ENCODE results near the gene RAD51C.
"Not testable (repeated sequence)": the region's sequence is repeated elsewhere in the genome, so short reads cannot be mapped to it uniquely, and the experiment has no call there.

Gene RAD51C

DNA sequence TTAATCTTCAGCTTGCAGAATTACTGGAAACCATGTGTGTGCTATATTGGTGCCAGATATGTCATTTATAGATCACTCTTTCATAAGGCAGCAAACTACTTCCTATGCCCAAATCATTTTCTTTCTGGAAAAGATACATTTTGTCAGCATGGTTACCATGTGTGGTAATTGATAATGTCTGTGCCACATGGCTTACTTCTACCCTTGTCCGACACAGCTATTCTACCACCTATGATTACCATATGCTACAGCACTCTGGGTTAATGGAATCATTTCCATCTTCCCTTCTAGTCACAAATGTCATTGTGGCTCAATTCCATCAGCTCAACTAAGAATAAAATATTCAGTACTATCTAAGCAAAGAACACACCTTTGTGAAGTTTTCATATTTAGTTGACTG lies 55.3 kb downstream of the RAD51C start:
- no peak for DNase-seq

DNA sequence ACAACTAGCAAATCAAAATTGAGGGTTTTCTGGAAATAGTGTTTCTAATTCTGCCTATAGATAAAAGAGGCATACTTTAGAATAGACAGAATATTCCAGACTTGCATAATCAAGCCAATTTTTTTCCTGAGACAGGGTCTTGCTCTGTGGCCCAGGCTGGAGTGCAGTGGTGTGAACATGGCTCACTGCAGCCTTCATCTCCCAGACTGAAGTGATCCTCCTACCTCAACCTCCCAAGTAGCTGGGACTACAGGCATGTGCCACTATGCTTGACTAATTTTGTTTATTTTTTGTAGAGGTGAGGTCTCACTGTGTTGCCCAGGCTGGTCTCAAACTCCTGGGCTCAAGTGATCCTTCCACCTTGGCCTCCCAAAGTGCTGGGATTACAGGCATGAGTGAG lies 57.2 kb downstream of the RAD51C start:
- DNase-seq = not testable (repeated sequence)

DNA sequence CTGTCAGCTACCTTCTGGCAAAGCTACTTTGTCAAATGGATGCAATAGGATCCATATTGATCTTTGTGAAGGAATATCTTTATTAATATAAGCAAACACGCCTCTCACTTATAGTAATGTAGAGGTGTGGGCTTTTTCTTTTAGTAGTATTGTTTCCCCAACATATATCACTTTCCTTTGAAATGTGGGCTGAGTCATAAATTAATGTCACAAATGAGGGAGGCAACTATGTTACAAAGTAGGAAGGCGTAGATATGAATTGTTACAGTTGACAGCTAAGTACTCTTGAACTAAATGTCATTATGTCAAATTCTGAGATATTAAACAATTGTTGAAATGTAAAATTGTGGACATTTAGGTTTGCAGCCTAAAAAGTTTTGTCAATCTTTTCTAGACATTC lies 60.6 kb downstream of the RAD51C start:
- DNase-seq = no peak

DNA sequence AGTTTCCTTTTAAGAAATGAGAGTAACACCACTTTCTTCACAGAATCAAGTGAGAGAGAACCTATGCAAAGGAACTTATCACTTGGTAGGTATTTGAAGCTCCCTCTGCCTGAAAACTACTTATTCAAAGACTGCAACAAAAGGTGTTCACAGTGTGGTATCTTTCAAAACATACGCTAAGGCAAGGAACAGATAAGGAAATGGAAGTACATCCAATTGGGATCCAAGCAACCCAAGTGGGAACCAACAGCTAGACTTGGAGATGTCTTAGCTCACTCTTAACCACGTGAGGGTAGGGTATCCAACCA lies 62.8 kb downstream of the RAD51C start:
- no peak for DNase-seq

DNA sequence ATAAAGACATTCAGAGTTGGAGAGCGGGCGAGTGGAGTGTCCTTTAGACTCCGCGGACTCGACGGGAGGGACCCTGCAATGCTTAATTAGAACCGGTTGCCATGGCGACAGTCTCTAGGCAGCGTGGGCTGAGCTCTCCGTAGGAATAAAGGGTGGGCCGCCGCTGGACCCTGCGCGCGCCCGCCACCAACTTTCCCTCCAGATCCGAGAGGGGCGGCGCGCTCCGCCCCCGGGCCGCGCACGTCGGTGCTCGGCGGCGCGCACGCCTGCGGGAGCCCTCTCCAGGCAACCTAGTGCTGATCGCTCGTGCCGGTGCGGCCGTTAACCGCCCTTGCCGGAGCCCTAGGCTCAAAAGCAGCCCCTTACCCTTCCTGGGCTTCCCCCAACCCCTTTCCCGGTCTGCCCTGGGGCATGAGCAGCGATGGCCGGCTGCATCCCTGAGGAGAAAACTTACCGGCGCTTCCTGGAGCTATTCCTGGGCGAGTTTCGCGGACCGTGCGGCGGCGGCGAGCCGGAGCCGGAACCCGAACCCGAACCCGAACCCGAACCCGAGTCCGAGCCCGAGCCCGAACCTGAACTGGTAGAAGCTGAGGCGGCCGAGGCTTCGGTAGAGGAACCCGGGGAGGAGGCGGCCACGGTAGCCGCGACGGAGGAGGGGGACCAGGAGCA lies 63.3 kb downstream of the RAD51C start, which contains the start of gene PPM1E:
Gene PPM1E (plus strand): TSS at position 278 of the 669 bp plus-strand sequence.
- DNase-seq = peak; percentile 56 to 69

DNA sequence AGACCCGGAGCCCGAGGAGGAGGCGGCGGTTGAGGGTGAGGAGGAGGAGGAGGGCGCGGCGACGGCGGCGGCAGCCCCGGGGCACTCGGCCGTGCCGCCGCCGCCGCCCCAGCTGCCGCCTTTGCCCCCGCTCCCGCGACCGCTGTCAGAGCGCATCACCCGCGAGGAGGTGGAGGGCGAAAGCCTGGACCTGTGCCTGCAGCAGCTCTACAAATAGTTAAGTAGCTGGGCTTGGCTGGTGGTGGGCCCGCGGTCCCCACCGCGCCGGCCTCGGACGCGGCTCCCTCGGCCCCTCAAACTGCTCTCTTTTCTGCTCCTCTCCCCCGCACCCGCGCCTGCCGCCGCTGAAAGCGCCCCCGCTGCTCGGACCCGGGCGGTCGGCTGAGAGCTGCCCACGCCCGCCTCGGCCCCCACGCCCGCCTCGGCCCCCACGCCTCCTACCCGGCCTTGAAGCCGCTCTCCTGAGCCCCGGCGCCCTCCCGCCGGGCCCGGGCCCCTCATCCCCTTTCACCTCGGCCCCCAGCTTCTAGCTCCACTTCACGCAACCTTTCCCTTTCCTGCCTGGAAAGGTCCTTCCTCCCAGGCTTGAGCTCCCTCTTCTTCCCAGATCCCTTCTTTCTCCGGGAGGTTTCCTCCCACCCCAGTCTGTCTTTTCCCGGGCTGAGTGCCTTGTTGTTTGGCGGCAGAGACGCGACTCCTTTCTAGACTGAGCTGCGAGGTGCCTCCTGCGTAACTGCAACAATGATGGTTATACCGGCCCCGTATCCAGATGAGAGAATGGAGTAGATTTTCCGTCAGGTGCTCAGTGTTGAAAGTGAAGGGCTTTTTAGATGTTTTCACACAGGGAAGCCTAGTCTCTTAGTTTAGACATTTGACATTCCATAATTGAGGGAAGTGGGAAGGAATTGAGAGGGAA lies 64.1 kb downstream of the RAD51C start:
- DNase-seq = peak; percentile 21 to 29

DNA sequence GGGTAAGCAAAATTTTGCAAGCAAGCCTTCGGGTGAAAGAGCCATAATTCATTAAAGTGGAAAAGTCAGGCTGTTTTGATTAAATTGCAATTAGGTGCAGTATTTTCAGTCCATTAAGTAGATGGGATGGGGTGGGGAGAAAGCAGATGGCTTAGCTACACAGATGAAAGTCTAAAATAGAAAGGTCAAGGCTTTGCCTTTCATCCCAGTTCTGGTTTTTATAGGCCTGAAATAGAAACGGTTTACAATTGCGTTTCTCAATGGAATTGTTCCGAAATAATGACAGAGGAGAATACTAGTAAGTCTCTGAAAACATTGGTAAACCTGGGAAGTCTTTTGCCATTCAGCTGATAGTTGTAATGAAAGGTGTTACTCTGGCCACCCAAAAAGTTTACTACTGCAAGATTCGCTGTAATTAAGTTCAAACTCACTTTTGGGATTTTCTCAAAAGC lies 64.8 kb downstream of the RAD51C start:
- no peak for DNase-seq

DNA sequence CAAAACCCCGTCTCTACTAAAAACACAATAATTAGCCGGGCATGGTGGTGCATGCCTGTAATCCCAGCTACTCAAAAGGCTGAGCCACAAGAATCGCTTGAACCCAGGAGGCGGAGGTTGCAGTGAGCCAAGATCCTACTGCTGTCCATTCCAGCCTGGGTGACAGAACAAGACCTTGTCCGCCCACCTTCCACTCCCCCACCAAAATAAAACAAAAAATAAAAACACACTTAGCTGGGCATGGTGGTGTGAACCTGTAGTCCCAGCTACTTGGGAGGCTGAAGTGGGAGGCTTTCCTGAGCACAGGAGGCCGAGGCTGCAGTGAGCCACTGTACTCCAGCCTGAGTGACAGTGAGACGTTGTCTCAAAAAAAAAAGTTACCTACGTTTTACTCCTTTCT lies 66.5 kb downstream of the RAD51C start:
- DNase-seq = no peak

DNA sequence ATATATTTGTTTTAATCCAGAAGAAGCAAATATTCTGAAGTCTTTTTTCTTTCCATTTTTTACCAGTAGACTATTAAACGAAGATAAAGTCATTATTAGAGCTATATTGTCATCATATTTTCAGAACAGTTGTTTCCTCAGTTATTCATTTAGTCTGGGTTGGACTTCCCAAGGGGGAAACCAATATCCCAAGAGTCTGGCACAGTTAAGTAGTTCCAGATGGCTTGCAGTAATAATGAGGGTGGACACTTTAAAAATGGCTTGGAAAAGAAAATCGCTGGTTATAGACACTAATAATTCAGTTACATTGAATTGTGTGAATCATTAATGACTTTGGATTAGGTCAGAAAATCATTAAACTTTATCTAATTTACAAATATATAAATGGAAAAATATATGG lies 67.1 kb downstream of the RAD51C start:
- DNase-seq = no peak

DNA sequence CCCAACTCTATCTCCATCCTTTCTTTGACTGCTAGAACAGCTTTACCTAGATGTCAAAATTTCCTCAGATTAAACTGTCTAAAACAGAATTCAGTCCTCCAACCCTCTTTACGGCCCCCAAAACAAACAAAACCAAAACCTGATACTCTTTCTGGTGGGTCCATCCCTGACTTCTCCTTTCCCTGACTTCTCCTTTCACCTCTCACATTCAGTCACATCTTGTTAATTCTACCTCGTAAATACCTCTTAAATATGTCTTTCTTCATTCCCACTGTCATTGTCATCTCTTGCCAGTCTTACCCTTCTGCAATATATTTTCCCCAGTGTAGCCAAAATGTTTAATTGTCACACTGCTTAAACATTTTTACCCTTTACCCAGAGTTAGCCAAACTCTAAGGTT lies 67.8 kb downstream of the RAD51C start:
- DNase-seq = no peak

DNA sequence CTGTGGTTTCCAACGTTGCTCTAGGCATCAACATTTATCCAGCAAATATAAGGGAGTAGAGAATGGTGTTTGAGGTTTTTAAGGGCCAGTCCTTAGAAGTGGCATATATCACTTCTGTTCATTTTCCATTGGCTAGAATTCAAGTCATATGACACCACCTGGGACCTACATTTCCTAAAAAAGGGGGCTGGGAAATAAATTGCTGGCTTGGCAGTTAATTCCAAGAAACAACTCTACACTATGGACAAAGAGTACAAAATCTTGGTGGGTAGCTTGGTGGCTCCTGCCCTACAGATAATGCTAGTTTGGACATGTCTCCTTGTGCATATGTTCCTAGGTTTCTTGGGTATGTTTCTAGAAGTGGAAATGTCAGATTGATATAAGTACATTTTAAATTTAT lies 70.9 kb downstream of the RAD51C start:
- DNase-seq = no peak

DNA sequence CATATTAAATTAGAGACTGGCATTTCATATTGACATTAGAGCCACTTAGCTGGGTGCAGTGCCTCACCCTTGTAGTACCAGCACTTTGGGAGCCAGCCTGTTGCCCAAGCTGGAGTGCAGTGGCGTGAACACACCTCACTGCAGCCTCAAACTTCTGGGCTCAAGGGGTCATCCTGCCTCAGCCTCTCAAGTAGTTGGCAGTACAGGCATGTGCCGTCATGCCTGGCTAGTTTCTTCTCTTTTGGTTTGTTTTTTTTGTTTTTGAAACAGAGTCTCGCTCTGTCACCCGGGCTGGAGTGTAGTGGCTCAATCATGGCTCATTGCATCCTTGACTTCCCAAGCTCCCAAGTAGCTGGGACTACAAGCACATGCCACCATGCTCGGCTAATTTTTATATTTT lies 72.0 kb downstream of the RAD51C start:
- DNase-seq = no peak

DNA sequence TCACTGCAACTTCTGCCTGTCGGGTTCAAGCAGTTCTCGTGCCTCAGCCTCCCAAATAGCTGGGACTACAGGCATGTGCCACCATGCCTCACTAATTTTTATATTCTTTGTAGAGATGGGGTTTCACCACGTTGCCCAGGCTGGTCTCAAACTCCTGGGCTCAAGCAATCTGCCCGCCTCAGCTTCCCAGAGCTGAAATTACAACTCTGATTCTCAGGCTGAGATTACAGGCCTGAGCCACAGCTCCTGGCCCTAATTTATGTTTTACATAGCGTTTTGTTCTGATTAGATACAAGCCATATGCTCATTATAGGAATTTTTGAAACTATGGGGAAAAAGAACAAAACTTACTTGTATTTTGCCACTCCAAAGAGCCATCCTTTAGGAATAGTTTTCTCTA lies 86.1 kb downstream of the RAD51C start:
- not testable (repeated sequence) for DNase-seq

DNA sequence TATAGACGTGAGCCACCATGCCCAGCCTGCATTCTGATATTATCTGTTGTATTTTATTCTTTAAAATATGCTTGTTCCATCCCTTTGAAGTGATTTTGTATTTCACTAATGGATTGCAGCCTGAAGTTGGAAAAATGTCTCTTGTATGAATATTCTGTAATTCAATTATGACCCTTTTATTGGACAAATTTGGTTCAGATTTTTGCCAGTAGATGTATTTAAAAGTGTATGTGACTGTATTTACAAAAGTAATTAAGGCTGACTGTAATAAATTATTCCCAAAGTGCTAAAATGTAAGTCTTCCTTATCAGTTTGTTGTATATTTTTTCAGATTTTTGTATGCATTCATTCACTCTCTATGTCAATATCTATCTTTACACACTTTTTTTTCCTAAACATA lies 87.0 kb downstream of the RAD51C start:
- DNase-seq = no peak

DNA sequence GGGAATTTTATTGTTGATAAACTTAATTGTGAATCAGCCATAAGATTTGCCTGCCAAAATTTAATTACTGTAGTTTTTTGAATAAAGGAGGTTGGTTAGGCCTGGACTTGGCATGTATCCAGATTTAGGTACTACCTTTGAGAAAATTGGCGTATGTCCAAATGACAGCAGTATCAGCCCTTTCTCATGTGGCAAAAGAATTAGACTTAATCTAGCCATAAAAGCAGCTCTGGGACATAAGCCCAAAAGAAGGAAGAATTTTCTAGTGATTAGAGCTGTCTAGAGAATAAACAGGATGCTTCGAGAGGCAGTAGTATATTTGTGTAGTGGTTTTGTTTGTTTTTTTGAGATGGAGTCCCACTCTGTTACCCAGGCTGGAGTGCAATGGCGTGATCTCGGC lies 91.0 kb downstream of the RAD51C start:
- no peak for DNase-seq

DNA sequence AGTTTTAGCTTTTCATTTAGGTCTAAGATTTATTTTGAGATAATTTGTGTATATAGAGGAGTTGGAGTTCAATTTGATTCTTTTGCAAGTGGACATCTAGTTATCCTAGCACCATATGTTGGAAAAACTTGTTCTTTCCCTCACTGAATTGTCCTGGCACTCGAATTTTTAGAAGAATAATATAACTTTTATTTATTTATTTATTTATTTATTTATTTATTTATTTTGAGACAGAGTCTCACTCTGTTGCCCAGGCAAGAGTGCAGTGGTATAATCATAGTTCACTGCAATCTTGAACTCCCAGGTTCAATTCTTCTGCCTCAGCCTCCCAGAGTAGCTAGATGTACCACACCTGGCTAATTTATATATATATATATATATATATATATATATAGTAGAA lies 92.7 kb downstream of the RAD51C start:
- DNase-seq = no peak
